Thoracic aorta (tissue), 2 donors: ENCODE measurements around the gene CHAF1A. TPM values are rescaled to one million over a fixed set of nuclear protein-coding genes. Genes with fewer than 3 reads are reported as not detected.

ENCODE experiments used
- ATAC-seq: fragments of 150-250 bp; one replicate; pipeline ENCODE4 v1.8.0; 2017; ENCODE audit warnings: low read depth; ENCODE audit not compliant: insufficient number of reproducible peaks, low FRiP score
- DNase-seq: peaks from one replicate; pipeline ENCODE4 v3.0.0-alpha.2; 2020; ENCODE audit warnings: low spot score
- H3K27ac ChIP-seq, 2 donors: fragments of 200-600 bp; sonication (generic); 1 replicate in 1 of 2; 2 replicates in 1 of 2; pipeline ENCODE4 v1.5.1; 2016; ENCODE audit warnings: mild to moderate bottlenecking in 2 of 2, moderate library complexity in 2 of 2
- H3K27me3 ChIP-seq: fragments of 200-600 bp; sonication (generic); replicated peaks from 2 replicates; pipeline ENCODE4 v1.6.0; 2016; ENCODE audit warnings: mild to moderate bottlenecking; ENCODE audit not compliant: insufficient read depth
- H3K36me3 ChIP-seq: fragments of 200-600 bp; sonication (generic); one replicate; pipeline ENCODE4 v1.5.1; 2016
- H3K4me1 ChIP-seq, 2 donors: fragments of 200-600 bp; sonication (generic); 1 replicate in 1 of 2; 2 replicates in 1 of 2; pipeline versions ENCODE4 v1.5.1 to v1.6.0; 2016; ENCODE audit warnings: low read depth in 2 of 2, mild to moderate bottlenecking in 1 of 2; ENCODE audit not compliant: control insufficient read depth in 1 of 2
- H3K4me3 ChIP-seq: fragments of 200-600 bp; sonication (generic); 2 replicates; pipeline ENCODE4 v1.5.1; 2016; ENCODE audit warnings: mild to moderate bottlenecking
- H3K9me3 ChIP-seq: fragments of 200-600 bp; sonication (generic); 2 replicates; pipeline ENCODE4 v1.5.1; 2016
- total RNA-seq, 2 donors: library from RNA; depleted of rRNA; stranded (reverse); fragments of >200 nt; gene quantifications; one replicate each; pipeline versions ENCODE4 v1.1.0 to v1.2.3, GENCODE V29; 2016
- TF ChIP-seq, protein P1 (sequence below): fragments of 200-600 bp; sonication (generic); IDR thresholded peaks from one replicate; pipeline ENCODE4 v1.5.1; 2019; ENCODE audit warnings: antibody characterized with exemption

The CHAF1A gene
- total RNA-seq, 2 donors from 2014 or later, result 3.2 to 5.8 TPM

DNA sequence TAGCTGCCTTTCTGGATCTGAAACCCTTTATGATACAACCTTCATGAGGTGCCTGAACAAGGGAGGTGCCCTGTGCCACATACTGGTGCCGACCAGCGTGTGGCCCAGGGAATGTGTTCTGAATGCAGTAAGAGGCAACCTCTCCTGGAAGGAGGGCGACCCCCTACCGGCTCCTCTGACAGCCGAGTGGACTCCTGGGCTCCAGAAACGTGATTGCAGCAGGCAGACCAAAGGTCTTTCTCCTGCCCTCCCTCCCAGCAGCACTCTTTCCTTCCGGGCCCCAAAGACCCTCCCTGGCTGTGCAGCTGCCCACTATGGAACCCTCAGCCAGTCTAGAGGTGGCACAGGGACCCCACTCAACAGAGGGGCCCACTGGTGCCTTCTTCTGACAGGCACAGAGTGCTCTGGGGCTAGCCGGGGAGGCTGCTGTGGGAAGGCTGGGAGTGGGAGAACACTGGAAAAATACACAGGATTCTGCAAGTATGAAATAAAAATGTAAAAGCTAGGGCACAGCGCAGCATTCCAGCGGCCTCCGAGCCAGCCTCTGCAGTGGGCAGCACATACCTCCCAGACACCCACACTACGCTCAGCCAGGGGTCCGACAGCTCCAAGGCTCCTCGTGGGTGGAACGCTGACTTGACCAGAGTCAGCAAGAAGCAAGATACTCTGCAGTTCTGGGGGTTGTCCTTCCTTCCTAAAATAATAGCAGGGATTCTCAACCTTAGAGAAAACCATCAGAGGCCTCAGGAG, 17.0 kb upstream of the CHAF1A start:
- Histone ChIP-seq H3K4me3 (no peak overlapping the region), H3K4me1 (peaks cover 23 to 27% of the 10 kb centered on the region in 2 donors), H3K36me3 (no peaks in the 10 kb centered on the region), H3K27me3 (no peaks in the 10 kb centered on the region), H3K9me3 (no peaks in the 10 kb centered on the region), H3K27ac (no peak overlapping the region)
- TF ChIP-seq, protein P1, sequence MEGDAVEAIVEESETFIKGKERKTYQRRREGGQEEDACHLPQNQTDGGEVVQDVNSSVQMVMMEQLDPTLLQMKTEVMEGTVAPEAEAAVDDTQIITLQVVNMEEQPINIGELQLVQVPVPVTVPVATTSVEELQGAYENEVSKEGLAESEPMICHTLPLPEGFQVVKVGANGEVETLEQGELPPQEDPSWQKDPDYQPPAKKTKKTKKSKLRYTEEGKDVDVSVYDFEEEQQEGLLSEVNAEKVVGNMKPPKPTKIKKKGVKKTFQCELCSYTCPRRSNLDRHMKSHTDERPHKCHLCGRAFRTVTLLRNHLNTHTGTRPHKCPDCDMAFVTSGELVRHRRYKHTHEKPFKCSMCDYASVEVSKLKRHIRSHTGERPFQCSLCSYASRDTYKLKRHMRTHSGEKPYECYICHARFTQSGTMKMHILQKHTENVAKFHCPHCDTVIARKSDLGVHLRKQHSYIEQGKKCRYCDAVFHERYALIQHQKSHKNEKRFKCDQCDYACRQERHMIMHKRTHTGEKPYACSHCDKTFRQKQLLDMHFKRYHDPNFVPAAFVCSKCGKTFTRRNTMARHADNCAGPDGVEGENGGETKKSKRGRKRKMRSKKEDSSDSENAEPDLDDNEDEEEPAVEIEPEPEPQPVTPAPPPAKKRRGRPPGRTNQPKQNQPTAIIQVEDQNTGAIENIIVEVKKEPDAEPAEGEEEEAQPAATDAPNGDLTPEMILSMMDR, result no peak
- no peak for DNase-seq
- ATAC-seq, result no peak

DNA sequence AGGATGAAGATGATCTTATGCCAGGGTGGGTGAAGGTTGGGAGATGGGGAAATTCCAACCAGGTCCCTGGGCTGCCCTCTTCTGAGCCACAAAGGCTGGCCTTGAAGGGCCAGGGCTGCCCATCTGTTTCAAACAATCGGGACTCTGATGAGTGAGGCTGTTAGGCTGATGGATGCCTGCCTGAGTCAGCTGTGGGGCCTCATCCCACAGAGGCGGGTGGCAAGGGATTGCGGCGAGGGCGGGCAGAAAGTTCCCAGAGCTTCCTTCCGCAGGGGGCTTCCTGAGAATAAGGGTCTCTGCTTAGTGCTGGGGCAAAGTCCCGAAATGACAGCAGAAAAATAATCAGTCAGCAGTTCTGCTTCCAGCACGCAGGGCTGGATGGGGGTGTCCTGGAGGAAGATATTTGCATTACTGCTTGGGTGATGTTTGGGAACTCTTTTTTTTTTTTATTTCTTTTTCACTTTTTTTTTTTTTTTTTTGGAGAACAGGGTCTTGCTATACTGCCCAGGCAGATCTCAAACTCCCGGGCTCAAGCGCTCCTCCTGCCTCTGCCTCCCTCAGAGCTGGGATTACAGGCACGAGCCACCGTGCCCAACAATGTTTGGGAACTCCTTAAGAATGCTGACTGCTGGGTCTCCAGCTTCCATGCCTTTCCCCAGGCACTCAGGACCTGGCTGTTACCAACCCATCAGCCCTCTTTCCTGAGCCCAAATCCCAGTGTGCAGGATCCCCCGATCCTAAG, 16.2 kb upstream of the CHAF1A start:
- Histone ChIP-seq H3K4me1 (peaks cover 31 to 33% of the 10 kb centered on the region in 2 donors), H3K27me3 (no peaks in the 10 kb centered on the region), H3K36me3 (no peaks in the 10 kb centered on the region), H3K27ac (no peak overlapping the region), H3K4me3 (no peak overlapping the region), H3K9me3 (no peaks in the 10 kb centered on the region)
- ATAC-seq (no peak), DNase-seq (no peak)
- TF ChIP-seq, protein P1, result no peak

DNA sequence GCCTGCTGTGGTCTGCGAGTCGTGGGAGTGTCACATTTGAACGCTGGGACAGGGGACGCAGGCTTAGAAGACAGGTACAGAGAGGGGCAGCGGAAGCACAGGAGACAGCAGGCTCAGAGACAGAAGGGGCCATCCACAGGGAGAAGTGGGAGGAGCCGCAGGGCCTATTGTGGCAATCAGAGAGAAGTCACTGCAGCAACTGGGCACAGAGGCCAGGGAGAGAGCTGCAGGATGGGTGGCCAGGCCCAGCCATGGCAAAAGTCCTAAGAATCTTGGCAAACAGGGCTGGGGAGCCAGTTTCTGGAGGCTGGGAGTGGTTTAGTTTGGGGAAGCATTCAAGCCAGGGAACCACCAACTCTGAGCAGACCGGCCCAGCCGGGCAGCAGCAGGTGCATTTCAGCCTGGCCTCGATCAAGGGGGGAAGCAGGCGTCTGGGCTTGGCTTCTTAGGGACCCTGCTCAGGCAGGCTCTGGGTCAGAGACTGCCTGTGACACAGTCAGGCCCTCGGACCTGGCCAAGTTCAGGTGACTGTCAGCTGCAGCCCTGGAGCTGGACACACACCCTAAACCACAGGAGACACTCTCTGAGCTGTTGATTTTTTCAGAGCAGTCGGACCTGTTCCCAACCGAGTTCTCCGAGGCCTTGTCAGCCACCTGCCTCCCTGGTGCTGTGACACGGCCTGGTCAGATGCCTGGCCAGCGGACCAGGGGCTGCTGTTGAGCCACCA, 13.9 kb upstream of the CHAF1A start:
- Histone ChIP-seq H3K27me3 (no peaks in the 10 kb centered on the region), H3K4me1 (peaks cover 40 to 55% of the 10 kb centered on the region in 2 donors), H3K36me3 (no peaks in the 10 kb centered on the region), H3K9me3 (no peaks in the 10 kb centered on the region), H3K27ac (peak overlapping the region; percentile 41 to 60), H3K4me3 (no peak overlapping the region)
- ATAC-seq (no peak), DNase-seq (no peak)
- TF ChIP-seq, protein P1, result no peak

DNA sequence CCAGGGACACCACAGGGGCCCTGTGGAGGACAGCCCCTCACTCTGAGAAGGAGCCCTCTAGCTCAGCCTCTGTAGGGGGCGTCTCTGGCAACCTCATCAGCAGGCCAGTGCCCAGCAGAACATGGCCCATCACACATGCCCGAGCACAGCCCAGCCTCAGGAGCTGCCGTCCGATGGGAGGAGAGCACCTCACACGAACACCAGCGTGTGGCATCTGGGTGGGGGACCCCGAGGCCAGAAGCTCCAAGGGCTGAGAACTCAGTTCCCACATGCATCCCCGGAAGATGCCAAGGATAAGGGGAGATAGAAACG, 13.4 kb upstream of the CHAF1A start:
- ATAC-seq (no peak), DNase-seq (no peak)
- Histone ChIP-seq H3K9me3 (no peaks in the 10 kb centered on the region), H3K27ac (peak overlapping the region; percentile 41 to 60), H3K4me1 (peaks cover 44 to 59% of the 10 kb centered on the region in 2 donors), H3K36me3 (no peaks in the 10 kb centered on the region), H3K4me3 (no peak overlapping the region), H3K27me3 (no peaks in the 10 kb centered on the region)
- TF ChIP-seq, protein P1, result no peak

DNA sequence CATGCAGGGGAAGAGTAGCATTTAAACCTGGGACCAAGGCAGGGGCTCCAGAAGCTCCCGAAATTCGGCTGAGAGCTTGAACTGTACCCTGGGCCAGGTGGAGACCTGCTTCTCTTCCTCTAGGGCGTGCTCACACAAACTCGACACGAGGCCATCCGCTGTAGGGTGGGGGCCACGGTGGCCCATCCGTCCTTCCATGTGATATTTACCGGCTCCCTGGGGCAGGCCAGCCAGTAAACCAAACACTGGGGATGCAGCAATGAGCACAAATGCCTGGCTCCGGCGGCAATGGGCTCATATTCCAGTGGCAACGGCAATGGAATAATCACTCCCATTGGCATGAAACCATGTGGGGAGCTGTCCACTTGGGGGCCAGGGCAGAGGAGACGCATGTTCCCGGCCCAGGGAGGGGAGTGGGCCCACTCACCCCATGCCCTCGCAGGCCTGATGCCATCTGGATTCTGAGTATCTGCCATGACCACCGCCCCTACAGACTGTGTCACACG, 12.9 kb upstream of the CHAF1A start:
- TF ChIP-seq, protein P1, result no peak
- DNase-seq (no peak), ATAC-seq (no peak)
- Histone ChIP-seq H3K4me3 (no peak overlapping the region), H3K36me3 (no peaks in the 10 kb centered on the region), H3K9me3 (no peaks in the 10 kb centered on the region), H3K4me1 (peaks cover 49 to 64% of the 10 kb centered on the region in 2 donors), H3K27me3 (no peaks in the 10 kb centered on the region), H3K27ac (peak overlapping the region; percentile 9 to 56)
